ENCODE measurements around the gene BNIPL.

BNIPL gene

GRCh38 chr1:151058692-151059091 lies 22.3 kb downstream of the BNIPL start:
- no peak for DNase-seq (ENCODE audit: low read depth, low spot score)

- no peak for DNase-seq (ENCODE audit: low read depth, low spot score)
These were observed 23.0 kb downstream of the BNIPL start, which contains the start of gene CDC42SE1 for GRCh38 chr1:151059109-151060006. TSS of gene CDC42SE1 (minus strand) at chr1:151059622. CDS start at chr1:151055730, 3,892 bp downstream.

GRCh38 chr1:151060007-151060656 lies 23.7 kb downstream of the BNIPL start, which contains the start of gene MLLT11:
TSS of gene MLLT11 (plus strand) at chr1:151060397. CDS start at chr1:151067225, 6,828 bp downstream.
- DNase-seq (ENCODE audit: low read depth, low spot score): no peak

- no peak for DNase-seq (ENCODE audit: low read depth, low spot score)
These were observed 24.5 kb downstream of the BNIPL start for GRCh38 chr1:151060657-151061421.

- no peak for DNase-seq (ENCODE audit: low read depth, low spot score)
These were observed 25.3 kb downstream of the BNIPL start for GRCh38 chr1:151061704-151062103.

GRCh38 chr1:151062741-151063371 lies 26.5 kb downstream of the BNIPL start:
- DNase-seq (ENCODE audit: low read depth, low spot score): no peak

GRCh38 chr1:151065089-151065645 lies 28.8 kb downstream of the BNIPL start:
- DNase-seq (ENCODE audit: low read depth, low spot score): no peak

- no peak for DNase-seq (ENCODE audit: low read depth, low spot score)
These were observed 30.8 kb downstream of the BNIPL start for GRCh38 chr1:151067185-151067584.

GRCh38 chr1:151069103-151069486 lies 32.7 kb downstream of the BNIPL start:
- no peak for DNase-seq (ENCODE audit: low read depth, low spot score)

GRCh38 chr1:151070474-151071276 lies 34.3 kb downstream of the BNIPL start, which contains the start of gene GABPB2:
TSS of gene GABPB2 (plus strand) at chr1:151070761. CDS start at chr1:151088190, 17,429 bp downstream.
- DNase-seq (ENCODE audit: low read depth, low spot score): peak; percentile 89

- no peak for DNase-seq (ENCODE audit: low read depth, low spot score)
These were observed 35.8 kb downstream of the BNIPL start for GRCh38 chr1:151072224-151072623.

GRCh38 chr1:151085953-151086559 lies 49.7 kb downstream of the BNIPL start:
- DNase-seq (ENCODE audit: low read depth, low spot score): no peak

Measured in smooth muscle cell of the brain vasculature (primary cell).